Neural cell (in vitro differentiated cells): Measurements from ENCODE around the gene RUSC1. TPM values are rescaled to one million over a fixed set of nuclear protein-coding genes. Genes with fewer than 3 reads are reported as not detected.
"Not testable (repeated sequence)": the region's sequence is repeated elsewhere in the genome, so short reads cannot be mapped to it uniquely, and the experiment has no call there.

Source experiments
- H2AFZ ChIP-seq: fragments of 200-600, 300-800 bp; sonication (generic), shearing (Covaris generic); 2 replicates; pipeline ENCODE4 v1.6.0; 2014; ENCODE audit warnings: low read depth, mild to moderate bottlenecking, antibody characterized with exemption, low read length, moderate library complexity
- H3F3A ChIP-seq: fragments of 200-600 bp; shearing (Covaris generic); 2 replicates; pipeline ENCODE4 v1.6.1; 2016; ENCODE audit warnings: mild to moderate bottlenecking, moderate library complexity, mixed read lengths, antibody characterized with exemption, low read length; ENCODE audit not compliant: insufficient read depth, poor library complexity, severe bottlenecking
- H3K27ac ChIP-seq: fragments of 200-600, 300-800 bp; sonication (generic), shearing (Covaris generic); 2 replicates; pipeline ENCODE4 v1.5.1; 2014; ENCODE audit warnings: mild to moderate bottlenecking, low read length, moderate library complexity
- H3K27me3 ChIP-seq: fragments of 300-800, 200-600 bp; sonication (generic), shearing (Covaris generic); 2 replicates; pipeline ENCODE4 v1.6.0; 2014; ENCODE audit warnings: mild to moderate bottlenecking, low read depth, low read length, moderate library complexity; ENCODE audit not compliant: insufficient read depth
- H3K36me3 ChIP-seq: fragments of 300-800, 200-600 bp; sonication (generic), shearing (Covaris generic); 2 replicates; pipeline ENCODE4 v1.5.1; 2014; ENCODE audit warnings: mild to moderate bottlenecking, antibody characterized with exemption, low read length, moderate library complexity; ENCODE audit not compliant: insufficient read depth
- H3K4me2 ChIP-seq: fragments of 300-800, 200-600 bp; sonication (generic), shearing (Covaris generic); 2 replicates; pipeline ENCODE4 v1.6.0; 2014; ENCODE audit warnings: mild to moderate bottlenecking, low read length
- H3K4me3 ChIP-seq: fragments of 300-800, 200-600 bp; sonication (generic), shearing (Covaris generic); 2 replicates; pipeline ENCODE4 v1.5.1; 2014; ENCODE audit warnings: mild to moderate bottlenecking, low read length, moderate library complexity
- H3K79me2 ChIP-seq: fragments of 200-600 bp; shearing (Covaris generic); replicated peaks from 2 replicates; pipeline ENCODE4 v1.6.0; 2014; ENCODE audit warnings: mild to moderate bottlenecking, low read length, moderate library complexity; ENCODE audit not compliant: insufficient read depth
- H3K9ac ChIP-seq: fragments of 300-800, 200-600 bp; sonication (generic), shearing (Covaris generic); 2 replicates; pipeline ENCODE4 v1.6.1; 2016; ENCODE audit warnings: mild to moderate bottlenecking, low read length, mixed read lengths
- H3K9me2 ChIP-seq: fragments of 200-600 bp; shearing (Covaris generic); 2 replicates; pipeline ENCODE4 v1.6.1; 2016; ENCODE audit warnings: mild to moderate bottlenecking, low read length, mixed read lengths; ENCODE audit not compliant: insufficient read depth
- H3K9me3 ChIP-seq: fragments of 200-600, 300-800 bp; sonication (generic), shearing (Covaris generic); 2 replicates; pipeline ENCODE4 v1.6.1; 2016; ENCODE audit warnings: mild to moderate bottlenecking, mixed run types, low read length, moderate library complexity, mixed read lengths
- H4K20me1 ChIP-seq: fragments of 200-600 bp; shearing (Covaris generic); 2 replicates; pipeline ENCODE4 v1.6.1; 2016; ENCODE audit warnings: mild to moderate bottlenecking, mixed run types; ENCODE audit not compliant: insufficient read depth
- EP300 ChIP-seq: fragments of 450-650 bp; conservative IDR thresholded peaks from 2 replicates; pipeline ENCODE4 v1.6.1; 2014; ENCODE audit warnings: antibody characterized with exemption, mild to moderate bottlenecking, moderate library complexity; ENCODE audit not compliant: poor library complexity, severe bottlenecking
- EZH2 ChIP-seq: fragments of 200-600, 300-800 bp; shearing (Covaris generic), sonication (generic); IDR thresholded peaks from 2 replicates; pipeline ENCODE4 v1.6.1; 2014; ENCODE audit warnings: antibody characterized with exemption, low read length, borderline replicate concordance, mild to moderate bottlenecking; ENCODE audit not compliant: insufficient read depth, poor library complexity, severe bottlenecking
- MXI1 ChIP-seq: fragments of 450-650 bp; conservative IDR thresholded peaks from 2 replicates; pipeline ENCODE4 v1.6.1; 2014; ENCODE audit warnings: antibody characterized with exemption, mild to moderate bottlenecking; ENCODE audit not compliant: poor library complexity, severe bottlenecking
- POLR2AphosphoS5 ChIP-seq: IDR thresholded peaks from 2 replicates; pipeline ENCODE4 v1.6.1; 2012
- RAD21 ChIP-seq: fragments of 450-650 bp; conservative IDR thresholded peaks from 2 replicates; pipeline ENCODE4 v1.6.1; 2014; ENCODE audit warnings: antibody characterized with exemption, mild to moderate bottlenecking, moderate library complexity
- REST ChIP-seq: IDR thresholded peaks from 2 replicates; pipeline ENCODE4 v1.6.1; 2012; ENCODE audit warnings: borderline replicate concordance
- SMC3 ChIP-seq: fragments of 450-650 bp; conservative IDR thresholded peaks from 2 replicates; pipeline ENCODE4 v1.6.1; 2014; ENCODE audit warnings: antibody characterized with exemption, mild to moderate bottlenecking, moderate library complexity; ENCODE audit not compliant: poor library complexity
- TAF1 ChIP-seq: IDR thresholded peaks from 2 replicates; pipeline ENCODE4 v1.6.1; 2012; ENCODE audit warnings: low read depth
- polyA plus RNA-seq: library from polyadenylated mRNA; depleted of rRNA; stranded (reverse); fragments of >200 nt; gene quantifications from 2 replicates; pipeline ENCODE4 v1.2.3, GENCODE V29; 2014
- TF ChIP-seq, protein P1 (sequence below): fragments of 450-650 bp; IDR thresholded peaks from 2 replicates; pipeline ENCODE4 v1.5.1; 2014; ENCODE audit warnings: antibody characterized with exemption, mild to moderate bottlenecking, moderate library complexity; ENCODE audit not compliant: poor library complexity, severe bottlenecking

Gene RUSC1
- polyA plus RNA-seq, 1 donor from 2014 or later: 45.7 TPM

- Histone ChIP-seq H3K27me3 (no peaks in the 10 kb centered on the region), H2AFZ (no peak overlapping the region), H3K4me3 (no peak overlapping the region), H3K9ac (no peak overlapping the region), H3K9me3 (no peaks in the 10 kb centered on the region), H3K27ac (no peak overlapping the region), H3K79me2 (no peaks in the 10 kb centered on the region), H3F3A (no peaks in the 10 kb centered on the region), H3K4me2 (no peak overlapping the region), H3K9me2 (no peaks in the 10 kb centered on the region), H3K36me3 (no peaks in the 10 kb centered on the region), H4K20me1 (no peaks in the 10 kb centered on the region)
- TF ChIP-seq, protein P1, sequence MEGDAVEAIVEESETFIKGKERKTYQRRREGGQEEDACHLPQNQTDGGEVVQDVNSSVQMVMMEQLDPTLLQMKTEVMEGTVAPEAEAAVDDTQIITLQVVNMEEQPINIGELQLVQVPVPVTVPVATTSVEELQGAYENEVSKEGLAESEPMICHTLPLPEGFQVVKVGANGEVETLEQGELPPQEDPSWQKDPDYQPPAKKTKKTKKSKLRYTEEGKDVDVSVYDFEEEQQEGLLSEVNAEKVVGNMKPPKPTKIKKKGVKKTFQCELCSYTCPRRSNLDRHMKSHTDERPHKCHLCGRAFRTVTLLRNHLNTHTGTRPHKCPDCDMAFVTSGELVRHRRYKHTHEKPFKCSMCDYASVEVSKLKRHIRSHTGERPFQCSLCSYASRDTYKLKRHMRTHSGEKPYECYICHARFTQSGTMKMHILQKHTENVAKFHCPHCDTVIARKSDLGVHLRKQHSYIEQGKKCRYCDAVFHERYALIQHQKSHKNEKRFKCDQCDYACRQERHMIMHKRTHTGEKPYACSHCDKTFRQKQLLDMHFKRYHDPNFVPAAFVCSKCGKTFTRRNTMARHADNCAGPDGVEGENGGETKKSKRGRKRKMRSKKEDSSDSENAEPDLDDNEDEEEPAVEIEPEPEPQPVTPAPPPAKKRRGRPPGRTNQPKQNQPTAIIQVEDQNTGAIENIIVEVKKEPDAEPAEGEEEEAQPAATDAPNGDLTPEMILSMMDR: no peak
Measured at GRCh38 chr1:155286544-155286943, 34.1 kb upstream of the RUSC1 start.

DNA sequence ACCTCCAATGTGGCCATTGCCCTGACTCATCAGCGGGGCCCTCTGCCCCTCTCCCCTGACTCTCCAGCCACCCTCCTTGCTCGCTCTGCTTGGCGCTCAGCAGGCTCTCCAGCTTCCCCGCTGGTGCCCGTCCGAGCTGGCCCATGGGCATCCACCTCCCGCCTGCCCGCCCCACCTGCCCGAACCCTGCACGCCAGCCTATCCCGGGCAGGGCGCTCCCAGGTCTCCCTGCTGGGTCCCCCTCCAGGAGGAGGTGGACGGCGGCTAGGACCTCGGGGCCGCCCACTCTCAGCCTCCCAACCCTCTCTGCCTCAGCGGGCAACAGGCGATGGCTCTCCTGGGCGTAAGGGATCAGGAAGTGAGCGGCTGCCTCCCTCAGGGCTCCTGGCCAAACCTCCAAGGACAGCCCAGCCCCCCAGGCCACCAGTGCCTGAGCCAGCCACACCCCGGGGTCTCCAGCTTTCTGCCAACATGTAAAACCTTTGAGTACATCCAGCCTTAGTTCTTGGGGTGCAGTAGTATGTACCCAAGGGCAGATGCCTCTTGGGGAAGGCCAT lies 32.6 kb upstream of the RUSC1 start:
- Histone ChIP-seq H4K20me1 (no peaks in the 10 kb centered on the region), H2AFZ (no peak overlapping the region), H3K36me3 (no peaks in the 10 kb centered on the region), H3K27ac (no peak overlapping the region), H3K27me3 (peaks cover under 1% of the 10 kb centered on the region), H3K79me2 (no peaks in the 10 kb centered on the region), H3K9me3 (no peaks in the 10 kb centered on the region), H3K9me2 (no peaks in the 10 kb centered on the region), H3K9ac (no peak overlapping the region), H3K4me3 (no peak overlapping the region), H3F3A (no peaks in the 10 kb centered on the region), H3K4me2 (no peak overlapping the region)
- TF ChIP-seq MXI1 (no peak), EP300 (no peak), EZH2 (no peak), TAF1 (no peak), REST (no peak), RAD21 (no peak), POLR2AphosphoS5 (no peak), SMC3 (no peak)
- TF ChIP-seq, protein P1: no peak

DNA sequence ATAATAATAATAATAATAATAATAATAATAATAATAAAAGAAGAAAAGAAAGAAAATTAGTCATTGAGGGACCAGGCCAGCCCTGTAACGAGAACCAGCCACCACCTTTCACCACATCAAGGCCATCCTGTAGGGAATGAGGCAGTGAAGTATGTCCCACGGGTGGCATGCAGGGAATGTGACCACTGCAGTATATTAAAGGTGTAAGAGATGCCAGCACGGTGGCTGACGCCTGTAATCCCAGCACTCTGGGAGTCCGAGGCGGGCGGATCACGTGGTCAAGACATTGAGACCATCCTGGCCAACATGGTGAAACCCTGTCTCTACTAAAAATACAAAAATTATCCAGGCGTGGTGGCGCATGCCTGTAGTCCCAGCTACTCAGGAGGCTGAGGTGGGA lies 29.7 kb upstream of the RUSC1 start:
- H2AFZ ChIP-seq, H3K9me3 ChIP-seq, H3K4me3 ChIP-seq, H4K20me1 ChIP-seq, H3K4me2 ChIP-seq, H3K27ac ChIP-seq, H3K9ac ChIP-seq, H3K9me2 ChIP-seq, H3F3A ChIP-seq, H3K36me3 ChIP-seq, H3K79me2 ChIP-seq: not testable (repeated sequence)
- peaks cover 25% of the 10 kb centered on the region for H3K27me3 ChIP-seq
